Upper lobe of left lung (tissue), 4 donors: ENCODE results near the gene EXD1.

Source experiments
- POLR2A ChIP-seq, 4 donors: fragments of 450-650 bp; IDR thresholded peaks; one replicate each; pipeline ENCODE4 v1.5.1; 2016 to 2017; ENCODE audit warnings: antibody characterized with exemption in 4 of 4, mild to moderate bottlenecking in 2 of 4
- POLR2AphosphoS5 ChIP-seq, 2 donors: sonication (generic); formaldehyde crosslinking; IDR thresholded peaks; one replicate each; pipeline ENCODE4 v1.5.1; 2017; ENCODE audit warnings: antibody characterized with exemption in 2 of 2

DNA sequence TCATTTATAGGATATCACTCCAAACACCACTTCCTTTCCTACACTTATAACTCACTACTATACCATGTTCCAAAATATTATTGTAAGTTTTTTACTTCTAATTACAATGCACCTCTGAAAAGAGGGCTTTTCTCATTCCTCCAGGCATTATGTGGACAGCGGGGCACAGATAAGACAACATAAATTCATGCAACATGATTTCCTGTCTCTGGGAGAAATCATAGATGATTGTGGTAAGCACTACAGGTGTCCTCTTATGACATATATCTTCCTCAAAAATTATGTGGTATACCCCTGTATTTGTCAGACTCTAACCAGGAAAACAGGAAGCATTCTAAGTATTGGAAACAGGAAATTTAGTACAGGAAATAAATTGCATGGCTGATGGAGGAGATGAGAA, 68.8 kb downstream of the EXD1 start:
- TF ChIP-seq POLR2AphosphoS5 (IDR thresholded peaks at IDR 0.05) (no peak), POLR2A (IDR thresholded peaks at IDR 0.05) (no peak)
